GM12892 (cell line): ENCODE results near the gene CCNYL1.
"Not testable (repeated sequence)": the region's sequence is repeated elsewhere in the genome, so short reads cannot be mapped to it uniquely, and the experiment has no call there.

Experiments
- DNase-seq: peaks from one replicate; pipeline ENCODE4 v3.0.0; 2011; ENCODE audit not compliant: insufficient read length
- FAIRE-seq: peaks from 2 replicates; lab custom pipeline; 2011; peaks lifted over from hg19 to GRCh38; lab: Jason Lieb, UNC
- POLR2A ChIP-seq: IDR thresholded peaks from 2 replicates; pipeline ENCODE4 v1.6.1; 2011; ENCODE audit warnings: low read depth, low read length, control low read depth
- POLR2AphosphoS5 ChIP-seq: IDR thresholded peaks from 2 replicates; pipeline ENCODE4 v1.6.1; 2011; ENCODE audit warnings: low read depth, low read length, control low read depth
- TAF1 ChIP-seq: IDR thresholded peaks from 2 replicates; pipeline ENCODE4 v1.6.1; 2011; ENCODE audit warnings: low read depth, mild to moderate bottlenecking, control low read depth, low read length, borderline replicate concordance

The CCNYL1 gene

GRCh38 chr2:207747653-207748560 lies 36.5 kb downstream of the CCNYL1 start:
- DNase-seq, result no peak
- TF ChIP-seq POLR2AphosphoS5 (no peak), TAF1 (no peak), POLR2A (no peak)
- no peak for FAIRE-seq

GRCh38 chr2:207748993-207749392 lies 37.6 kb downstream of the CCNYL1 start:
- no peak for DNase-seq
- no peak for FAIRE-seq
- TF ChIP-seq POLR2AphosphoS5, result no peak

- DNase-seq (no peak), FAIRE-seq (no peak)
- TF ChIP-seq POLR2A (no peak), TAF1 (no peak), POLR2AphosphoS5 (no peak)
Measured at GRCh38 chr2:207749873-207750272, 38.4 kb downstream of the CCNYL1 start.

GRCh38 chr2:207750345-207750744 lies 38.9 kb downstream of the CCNYL1 start:
- TF ChIP-seq POLR2AphosphoS5, result no peak
- TF ChIP-seq POLR2A, result no peak
- no peak for TF ChIP-seq TAF1
- DNase-seq (no peak), FAIRE-seq (no peak)

GRCh38 chr2:207750876-207751275 lies 39.4 kb downstream of the CCNYL1 start:
- TF ChIP-seq POLR2AphosphoS5, result no peak
- no peak for TF ChIP-seq TAF1
- no peak for TF ChIP-seq POLR2A
- DNase-seq, result no peak
- FAIRE-seq, result no peak

- FAIRE-seq, DNase-seq: not testable (repeated sequence)
Measured at GRCh38 chr2:207753688-207754087, 42.2 kb downstream of the CCNYL1 start.

GRCh38 chr2:207754498-207755383 lies 43.3 kb downstream of the CCNYL1 start:
- DNase-seq (no peak), FAIRE-seq (no peak)
- TF ChIP-seq POLR2A (no peak), TAF1 (no peak), POLR2AphosphoS5 (no peak)

GRCh38 chr2:207758025-207758424 lies 46.6 kb downstream of the CCNYL1 start:
- no peak for FAIRE-seq
- TF ChIP-seq TAF1, result no peak
- no peak for TF ChIP-seq POLR2A
- TF ChIP-seq POLR2AphosphoS5, result no peak
- no peak for DNase-seq

GRCh38 chr2:207759890-207760289 lies 48.5 kb downstream of the CCNYL1 start:
- TF ChIP-seq POLR2AphosphoS5, result no peak
- TF ChIP-seq POLR2A, result no peak
- no peak for TF ChIP-seq TAF1
- FAIRE-seq (no peak), DNase-seq (no peak)

GRCh38 chr2:207760453-207760852 lies 49.0 kb downstream of the CCNYL1 start:
- TF ChIP-seq POLR2AphosphoS5, result no peak
- no peak for TF ChIP-seq POLR2A
- no peak for TF ChIP-seq TAF1
- DNase-seq (no peak), FAIRE-seq (no peak)

GRCh38 chr2:207761426-207761825 lies 50.0 kb downstream of the CCNYL1 start:
- not testable (repeated sequence) for FAIRE-seq, DNase-seq

GRCh38 chr2:207762146-207762545 lies 50.7 kb downstream of the CCNYL1 start:
- DNase-seq (no peak), FAIRE-seq (no peak)
- TF ChIP-seq TAF1 (no peak), POLR2AphosphoS5 (no peak), POLR2A (no peak)

- no peak for FAIRE-seq
- DNase-seq, result no peak
- TF ChIP-seq POLR2AphosphoS5 (no peak), POLR2A (no peak), TAF1 (no peak)
Measured at GRCh38 chr2:207763303-207763917, 52.0 kb downstream of the CCNYL1 start.
